PFSK-1 (cell line): ENCODE data around the gene ATP5F1D.

Experiments used
- POLR2AphosphoS5 ChIP-seq: IDR thresholded peaks from 2 replicates; pipeline ENCODE4 v1.6.1; 2012; ENCODE audit warnings: low read depth, mild to moderate bottlenecking, control low read depth, low read length, moderate library complexity
- TAF1 ChIP-seq: IDR thresholded peaks from 2 replicates; pipeline ENCODE4 v1.6.1; 2012; ENCODE audit warnings: low read length, control low read depth, borderline replicate concordance; ENCODE audit not compliant: insufficient read depth

DNA sequence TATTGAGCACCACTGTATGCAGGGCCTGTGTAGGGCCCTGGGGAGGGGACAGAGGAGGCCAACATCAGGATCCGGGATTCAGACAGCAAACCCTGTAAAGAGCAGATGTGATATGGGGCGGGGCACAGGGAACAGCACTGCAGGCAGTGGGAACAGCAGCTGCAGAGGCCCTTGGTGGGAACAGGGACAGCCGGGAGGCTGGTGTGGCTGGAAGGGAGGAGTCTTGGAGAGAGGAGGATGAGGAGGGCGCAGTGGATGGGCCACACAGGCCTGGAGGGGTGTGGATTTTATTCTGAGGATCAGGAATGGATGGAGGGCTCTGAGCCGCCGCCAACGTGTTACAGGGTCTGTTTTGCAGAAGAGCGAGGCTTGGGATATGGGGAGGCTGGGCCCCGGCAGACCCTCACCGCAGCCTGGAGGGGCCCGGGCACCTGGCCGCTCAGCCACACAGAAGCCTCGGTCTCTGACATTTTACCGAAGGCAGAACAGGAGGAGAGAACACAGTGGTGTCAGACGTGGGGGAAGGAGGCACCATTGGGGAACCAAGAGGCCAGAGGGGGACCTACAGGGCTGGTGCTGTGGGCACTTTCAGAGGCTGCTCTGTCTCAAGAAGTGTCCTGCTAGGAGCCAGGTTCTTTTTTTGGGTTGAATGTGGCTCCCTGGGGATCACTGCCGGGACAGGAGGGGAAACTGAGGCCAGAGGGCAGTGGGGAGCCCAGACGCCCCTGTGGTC lies 51.0 kb downstream of the ATP5F1D start:
- TF ChIP-seq POLR2AphosphoS5 (no peak), TAF1 (no peak)
